GM19043 (cell line): ENCODE data around the gene FIGNL1.

Experiments used
- ATAC-seq: cut with Tn5 transposase; IDR thresholded peaks from one replicate; pipeline ENCODE4 v1.9.1; 2021; ENCODE audit warnings: low read depth; ENCODE audit not compliant: unreplicated experiment

FIGNL1 gene

GRCh38 chr7:50399635-50400034 lies 50.5 kb downstream of the FIGNL1 start:
- no peak for ATAC-seq

- ATAC-seq = no peak
Observed at GRCh38 chr7:50399206-50399605, 50.9 kb downstream of the FIGNL1 start.

GRCh38 chr7:50397971-50398324 lies 52.2 kb downstream of the FIGNL1 start:
- no peak for ATAC-seq

GRCh38 chr7:50397320-50397970 lies 52.7 kb downstream of the FIGNL1 start:
- no peak for ATAC-seq

- no peak for ATAC-seq
Observed at GRCh38 chr7:50396856-50397255, 53.3 kb downstream of the FIGNL1 start.

GRCh38 chr7:50394315-50394714 lies 55.8 kb downstream of the FIGNL1 start:
- no peak for ATAC-seq
